Esophagus muscularis mucosa (tissue), 4 donors: ENCODE measurements around the gene SLC22A17. TPM values are rescaled to one million over a fixed set of nuclear protein-coding genes. Genes with fewer than 3 reads are reported as not detected.
A peak's percentile ranks its signal among the peaks of the same experiment; 100 is the strongest.

Source experiments
- DNase-seq: peaks from one replicate; pipeline ENCODE4 v3.0.0-alpha.2; 2017; ENCODE audit errors: extremely low spot score
- H3K27ac ChIP-seq, 4 donors: fragments of 200-600 bp; sonication (generic); replicated peaks in 1 of 4; 1 replicate in 3 of 4; 2 replicates in 1 of 4; pipeline ENCODE4 v1.5.1; 2016 to 2019; ENCODE audit warnings: mild to moderate bottlenecking in 1 of 4
- H3K27me3 ChIP-seq, 4 donors: fragments of 200-600 bp; sonication (generic); one replicate each; pipeline versions ENCODE4 v1.5.1 to v1.6.0; 2016 to 2019
- H3K36me3 ChIP-seq, 4 donors: fragments of 200-600 bp; sonication (generic); one replicate each; pipeline ENCODE4 v1.5.1; 2016 to 2019
- H3K4me1 ChIP-seq, 4 donors: fragments of 200-600 bp; sonication (generic); one replicate each; pipeline ENCODE4 v1.5.1; 2016 to 2019
- H3K4me3 ChIP-seq, 4 donors: fragments of 200-600 bp; sonication (generic); 1 replicate in 2 of 4; 2 replicates in 2 of 4; pipeline ENCODE4 v1.5.1; 2016 to 2019; ENCODE audit warnings: mild to moderate bottlenecking in 4 of 4, moderate library complexity in 1 of 4
- H3K9me3 ChIP-seq, 4 donors: fragments of 200-600 bp; sonication (generic); 1 replicate in 3 of 4; 2 replicates in 1 of 4; pipeline ENCODE4 v1.5.1; 2016 to 2019
- EP300 ChIP-seq: sonication (generic); formaldehyde crosslinking; IDR thresholded peaks from one replicate; pipeline ENCODE4 v1.6.1; 2017; ENCODE audit warnings: antibody characterized with exemption
- POLR2A ChIP-seq: fragments of 450-650 bp; IDR thresholded peaks from one replicate; pipeline ENCODE4 v1.6.1; 2017; ENCODE audit warnings: antibody characterized with exemption, moderate library complexity, mild to moderate bottlenecking, low read depth
- POLR2AphosphoS5 ChIP-seq, 2 donors: sonication (generic); formaldehyde crosslinking; IDR thresholded peaks; one replicate each; pipeline ENCODE4 v1.6.1; 2017; ENCODE audit warnings: antibody characterized with exemption in 2 of 2
- WGBS: methylation state at CpG from one replicate; pipeline ENCODE4 v1.1.5; 2018; 5-methylcytosine and 5-hydroxymethylcytosine counted together
- intact Hi-C: fragments of 100-400 bp; cut with DNase I; formaldehyde crosslinking; loops from one replicate; pipeline ENCODE4 v1.15.1; 2023
- total RNA-seq, 4 donors: library from RNA; depleted of rRNA; stranded (reverse); fragments of >200 nt; gene quantifications; one replicate each; pipeline versions ENCODE4 v1.1.0 to v1.2.1, GENCODE V29; 2016
- TF ChIP-seq, protein P1 (sequence below), 3 experiments: fragments of 200-600 bp in 2 of 3; fragments of 450-650 bp in 1 of 3; sonication (generic) in 2 of 3; IDR thresholded peaks; one replicate each; pipeline ENCODE4 v1.5.1; 2017 to 2019; ENCODE audit warnings: antibody characterized with exemption in 3 of 3, mild to moderate bottlenecking in 2 of 3, moderate library complexity in 1 of 3

SLC22A17 gene
- total RNA-seq, 4 donors from 2014 or later, result 12.5 to 36.9 (median 24.9) TPM

- intact Hi-C loops, result loop anchor here (10.0 kb wide), 2 partner anchors 183 to 1137 kb away; partner anchors contain the start of gene SDR39U1
- H3K9me3 ChIP-seq, result no peaks in the 10 kb centered on the region
- TF ChIP-seq POLR2AphosphoS5 (IDR thresholded peaks at IDR 0.05) (no peak), POLR2A (no peak), EP300 (no peak)
- TF ChIP-seq, protein P1, sequence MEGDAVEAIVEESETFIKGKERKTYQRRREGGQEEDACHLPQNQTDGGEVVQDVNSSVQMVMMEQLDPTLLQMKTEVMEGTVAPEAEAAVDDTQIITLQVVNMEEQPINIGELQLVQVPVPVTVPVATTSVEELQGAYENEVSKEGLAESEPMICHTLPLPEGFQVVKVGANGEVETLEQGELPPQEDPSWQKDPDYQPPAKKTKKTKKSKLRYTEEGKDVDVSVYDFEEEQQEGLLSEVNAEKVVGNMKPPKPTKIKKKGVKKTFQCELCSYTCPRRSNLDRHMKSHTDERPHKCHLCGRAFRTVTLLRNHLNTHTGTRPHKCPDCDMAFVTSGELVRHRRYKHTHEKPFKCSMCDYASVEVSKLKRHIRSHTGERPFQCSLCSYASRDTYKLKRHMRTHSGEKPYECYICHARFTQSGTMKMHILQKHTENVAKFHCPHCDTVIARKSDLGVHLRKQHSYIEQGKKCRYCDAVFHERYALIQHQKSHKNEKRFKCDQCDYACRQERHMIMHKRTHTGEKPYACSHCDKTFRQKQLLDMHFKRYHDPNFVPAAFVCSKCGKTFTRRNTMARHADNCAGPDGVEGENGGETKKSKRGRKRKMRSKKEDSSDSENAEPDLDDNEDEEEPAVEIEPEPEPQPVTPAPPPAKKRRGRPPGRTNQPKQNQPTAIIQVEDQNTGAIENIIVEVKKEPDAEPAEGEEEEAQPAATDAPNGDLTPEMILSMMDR (IDR thresholded peaks at IDR 0.05), result no peak
- DNase-seq, result no peak
- H3K27me3 ChIP-seq, result no peaks in the 10 kb centered on the region
- H3K27ac ChIP-seq, result peak overlapping the region; percentile 87 to 91 (median 90)
- peaks cover 33 to 50% (median 46%) of the 10 kb centered on the region in 4 donors for H3K4me1 ChIP-seq
- peaks cover 10 to 46% (median 32%) of the 10 kb centered on the region in 4 donors for H3K36me3 ChIP-seq
- 80% methylated on average over 14 of the region's 22 CpGs for WGBS
- peak overlapping the region; percentile 69 to 87 (median 75) for H3K4me3 ChIP-seq
Observed at GRCh38 chr14:23307687-23308644, 44.7 kb downstream of the SLC22A17 start.

DNA sequence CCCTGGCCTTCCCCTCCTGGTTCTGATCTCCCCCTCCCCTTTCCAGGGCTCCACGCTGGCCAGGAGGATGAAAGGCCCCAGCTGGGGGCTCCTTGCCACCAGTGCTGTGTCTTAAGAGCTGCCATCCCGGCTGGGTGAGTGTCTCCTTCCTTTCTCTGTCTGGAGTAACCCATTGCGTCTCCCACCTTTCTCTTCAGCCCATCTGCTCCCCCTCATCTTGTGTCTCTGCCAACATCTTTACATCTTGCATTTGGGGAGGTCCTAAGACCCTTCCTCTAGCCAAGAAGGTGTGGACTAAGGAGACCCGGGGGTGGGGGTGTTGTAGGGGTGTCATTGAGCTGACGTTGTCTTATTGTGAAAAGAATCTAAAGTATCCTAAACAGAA, 45.5 kb downstream of the SLC22A17 start:
- intact Hi-C loops, result loop anchor here (10.0 kb wide), 2 partner anchors 182 to 1138 kb away; partner anchors contain the start of gene SDR39U1
- Histone ChIP-seq H3K4me1 (peaks cover 35 to 57% (median 50%) of the 10 kb centered on the region in 4 donors), H3K9me3 (no peaks in the 10 kb centered on the region), H3K4me3 (peak overlapping the region; percentile 69 to 87 (median 75)), H3K27ac (peak overlapping the region; percentile 87 to 91 (median 90)), H3K27me3 (no peaks in the 10 kb centered on the region), H3K36me3 (peaks cover 10 to 43% (median 30%) of the 10 kb centered on the region in 4 donors)
- WGBS, result 10% methylated on average over 4 of the region's 5 CpGs
- TF ChIP-seq POLR2A (no peak), POLR2AphosphoS5 (IDR thresholded peaks at IDR 0.05) (no peak), EP300 (no peak)
- TF ChIP-seq, protein P1 (IDR thresholded peaks at IDR 0.05), result no peak
- no peak for DNase-seq

DNA sequence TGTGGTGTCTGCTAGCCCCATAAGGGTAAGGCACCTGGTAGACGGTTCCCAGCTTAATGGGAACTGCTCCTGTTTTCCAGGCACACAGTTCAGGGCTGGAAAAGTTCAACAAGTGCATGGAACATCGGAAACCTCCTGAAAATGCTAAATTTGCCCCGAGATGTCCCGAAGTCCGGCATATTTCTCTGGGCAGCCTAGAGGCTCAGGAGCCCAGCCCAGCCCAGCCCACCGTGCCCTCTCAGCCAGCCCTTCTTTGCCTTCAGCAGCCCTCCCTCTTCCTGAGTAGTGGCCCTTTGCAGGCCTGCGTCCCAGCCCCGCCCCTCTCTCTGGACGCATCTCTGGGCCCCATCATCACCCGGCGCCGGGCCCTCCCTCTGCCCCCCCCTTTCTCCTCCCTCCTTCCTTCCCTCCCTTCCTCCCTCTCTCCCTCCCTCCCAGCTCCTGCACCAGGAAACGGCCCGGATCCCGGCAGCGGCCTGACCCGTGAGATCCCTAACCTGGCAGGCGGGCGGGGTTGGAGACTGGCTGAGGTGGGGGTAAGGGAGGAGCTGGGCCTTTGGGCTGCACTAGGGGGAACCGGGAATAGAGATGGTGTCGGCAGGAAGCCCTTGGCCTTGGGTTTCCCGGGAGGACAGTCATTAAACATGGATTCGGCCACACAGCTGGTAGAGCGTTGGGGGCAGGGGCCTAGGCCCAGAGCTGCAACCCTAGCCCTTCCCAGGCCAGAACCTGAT, 46.1 kb downstream of the SLC22A17 start, which contains the start of gene BCL2L2:
BCL2L2 (plus strand) TSS at position 422 of the 734 bp plus-strand sequence. CDS start 935 bp downstream, outside the sequence.
- intact Hi-C loops, result loop anchor here (10.0 kb wide), 2 partner anchors 182 to 1138 kb away; partner anchors contain the start of gene SDR39U1
- H3K27ac ChIP-seq, result peak within 1 kb of the TSS; percentile 87 to 91 (median 90)
- no peaks in the 10 kb centered on the region for H3K27me3 ChIP-seq
- peak; percentile 96 for DNase-seq
- under 1% methylated on average over 20 of the region's 24 CpGs for whole genome bisulfite sequencing
- H3K36me3 ChIP-seq, result peaks cover 5 to 38% (median 30%) of the 10 kb centered on the region in 4 donors
- TF ChIP-seq POLR2A (peak; percentile 9), EP300 (no peak), POLR2AphosphoS5 (IDR thresholded peaks at IDR 0.05) (peak; percentile 72 to 86)
- TF ChIP-seq, protein P1 (IDR thresholded peaks at IDR 0.05), result no peak
- H3K4me1 ChIP-seq, result peaks cover 35 to 57% (median 50%) of the 10 kb centered on the region in 4 donors
- peak within 1 kb of the TSS; percentile 69 to 87 (median 75) for H3K4me3 ChIP-seq
- H3K9me3 ChIP-seq, result no peaks in the 10 kb centered on the region

- H3K4me1 ChIP-seq, result peaks cover 43 to 55% (median 49%) of the 10 kb centered on the region in 4 donors
- 4% methylated on average over 54 of the region's 81 CpGs for WGBS
- H3K9me3 ChIP-seq, result no peaks in the 10 kb centered on the region
- peaks cover 0 to 15% (median 5%) of the 10 kb centered on the region in 4 donors for H3K36me3 ChIP-seq
- TF ChIP-seq POLR2A (peak; percentile 44), EP300 (no peak), POLR2AphosphoS5 (IDR thresholded peaks at IDR 0.05) (peak; percentile 57 to 66)
- TF ChIP-seq, protein P1 (IDR thresholded peaks at IDR 0.05), result no peak
- intact Hi-C loops, result loop anchor here (10.0 kb wide), 2 partner anchors 178 to 1142 kb away; partner anchors contain the start of gene SDR39U1
- H3K27me3 ChIP-seq, result no peaks in the 10 kb centered on the region
- peak within 1 kb of the TSS; percentile 69 to 84 (median 82) for H3K4me3 ChIP-seq
- DNase-seq, result peak; percentile 94
- peak within 1 kb of the TSS; percentile 94 to 100 (median 99) for H3K27ac ChIP-seq
Observed at GRCh38 chr14:23302290-23303225, 50.1 kb downstream of the SLC22A17 start, which contains the start of gene PPP1R3E. Gene PPP1R3E (minus strand): TSS chr14:23302859. CDS start chr14:23302576, 283 bp downstream.
